Right lobe of liver (tissue), 6 donors: ENCODE measurements around the gene SKIC8. TPM values are rescaled to one million over a fixed set of nuclear protein-coding genes. Genes with fewer than 3 reads are reported as not detected.

Source experiments
- ATAC-seq, 4 donors: fragments of 200-7000 bp; cut with Tn5 transposase; one replicate each; pipeline ENCODE4 v1.9.1; 2020; ENCODE audit warnings: mild to moderate bottlenecking in 4 of 4, moderate library complexity in 4 of 4
- DNase-seq, 3 donors: peaks; one replicate each; pipeline ENCODE4 v3.0.0-alpha.2; 2020
- H3K27ac ChIP-seq, 3 donors: fragments of 200-600 bp; one replicate each; pipeline ENCODE4 v1.8.0; 2022
- H3K27me3 ChIP-seq, 2 donors: fragments of 200-600 bp; one replicate each; pipeline ENCODE4 v1.8.0; 2022
- H3K36me3 ChIP-seq, 4 donors: fragments of 200-600 bp; sonication (generic) in 1 of 4; one replicate each; pipeline versions ENCODE4 v1.5.1 to v1.8.0; 2017 to 2022; ENCODE audit warnings: control low read depth in 1 of 4
- H3K4me1 ChIP-seq, 4 donors: fragments of 200-600 bp; sonication (generic) in 1 of 4; one replicate each; pipeline versions ENCODE4 v1.5.1 to v1.8.0; 2017 to 2022; ENCODE audit warnings: control low read depth in 1 of 4
- H3K4me3 ChIP-seq, 3 donors: fragments of 200-600 bp; one replicate each; pipeline ENCODE4 v1.8.0; 2022
- H3K9me3 ChIP-seq, 4 donors: fragments of 200-600 bp; sonication (generic) in 1 of 4; one replicate each; pipeline versions ENCODE4 v1.5.1 to v1.8.0; 2017 to 2022; ENCODE audit warnings: control low read depth in 1 of 4
- CTCF ChIP-seq, 4 donors: fragments of 200-600 bp in 3 of 4; fragments of 450-650 bp in 1 of 4; IDR thresholded peaks; one replicate each; pipeline versions ENCODE4 v1.5.1 to v1.8.0; 2016 to 2022; ENCODE audit warnings: antibody characterized with exemption in 4 of 4, mild to moderate bottlenecking in 2 of 4
- POLR2A ChIP-seq: fragments of 450-650 bp; IDR thresholded peaks from one replicate; pipeline ENCODE4 v1.6.1; 2017; ENCODE audit warnings: antibody characterized with exemption, mild to moderate bottlenecking
- WGBS: methylation state at CpG from one replicate; pipeline ENCODE4 v1.1.6; 2018; ENCODE audit warnings: low coverage, low lambda C conversion rate; ENCODE audit not compliant: insufficient coverage; ENCODE audit errors: missing lambda C conversion rate; 5-methylcytosine and 5-hydroxymethylcytosine counted together
- intact Hi-C, 2 donors: fragments of 100-400 bp; cut with DNase I; formaldehyde crosslinking; loops; one replicate each; pipeline versions ENCODE4 v1.11.2 to v1.14.1; 2022
- total RNA-seq, 6 experiments: library from RNA; depleted of rRNA in 2 of 6; stranded (reverse); fragments of >200 nt in 2 of 6; fragmentation: NEBNext Ultra II Directional in 3 of 6; extraction: Animal tissue kit (Norgen Biotek cat#: 25700) in 3 of 6; gene quantifications; one replicate each; pipeline versions ENCODE4 v1.1.0 to v1.2.4, GENCODE V29; 2016 to 2023
- donor health status: DM: no; HTN: yes; CAD: no.
- donor health status: DM: no; HTN: no; CAD: no.
- donor health status: DM: no; HTN: no; CAD: no.
- donor health status: DM: no; HTN: yes; CAD: no.
- donor health status: DM: no; HTN: yes; CAD: no.

Gene SKIC8
- total RNA-seq, 6 experiments from 2014 or later: 21.7 to 30.3 (median 23.0) TPM

GRCh38 chr15:78274994-78275393, 24.4 kb downstream of the SKIC8 start:
- intact Hi-C loops: no loop called here
- DNase-seq (no peak), ATAC-seq (no peak)
- H3K4me1 ChIP-seq: no peaks in the 10 kb centered on the region
- no peaks in the 10 kb centered on the region for H3K9me3 ChIP-seq
- H3K36me3 ChIP-seq: no peaks in the 10 kb centered on the region
- TF ChIP-seq POLR2A (no peak), CTCF (IDR thresholded peaks at IDR 0.05) (no peak)
- 100% methylated on average over 2 of the region's 5 CpGs for WGBS
- H3K27ac ChIP-seq: no peak overlapping the region
- H3K4me3 ChIP-seq: no peak overlapping the region
- no peaks in the 10 kb centered on the region for H3K27me3 ChIP-seq

DNA sequence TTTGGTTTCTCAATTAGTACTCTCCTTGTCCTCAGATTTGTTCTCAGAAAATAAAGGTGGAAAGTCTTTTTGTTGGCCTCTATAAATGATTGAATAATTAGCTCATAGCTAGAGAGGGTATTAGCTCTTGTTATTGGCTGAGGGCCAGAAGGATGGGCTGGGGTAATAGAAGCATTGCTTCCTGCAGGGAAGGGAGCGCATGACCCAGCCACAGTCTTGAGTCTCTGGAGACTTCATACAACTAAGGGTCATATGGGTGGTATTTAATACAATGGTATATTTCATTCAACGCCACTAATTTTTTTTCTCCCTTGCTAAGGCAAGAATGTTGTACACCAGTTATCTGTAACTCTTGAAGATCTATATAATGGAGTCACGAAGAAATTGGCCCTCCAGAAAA, 26.6 kb downstream of the SKIC8 start:
- no peak for ATAC-seq
- Histone ChIP-seq H3K9me3 (no peaks in the 10 kb centered on the region), H3K27ac (no peak overlapping the region), H3K4me1 (no peaks in the 10 kb centered on the region), H3K4me3 (no peak overlapping the region), H3K36me3 (no peaks in the 10 kb centered on the region), H3K27me3 (no peaks in the 10 kb centered on the region)
- intact Hi-C loops: no loop called here
- 88% methylated on average over 3 of the region's 3 CpGs for WGBS
- no peak for TF ChIP-seq POLR2A
- TF ChIP-seq CTCF (IDR thresholded peaks at IDR 0.05): no peak
- DNase-seq: no peak

DNA sequence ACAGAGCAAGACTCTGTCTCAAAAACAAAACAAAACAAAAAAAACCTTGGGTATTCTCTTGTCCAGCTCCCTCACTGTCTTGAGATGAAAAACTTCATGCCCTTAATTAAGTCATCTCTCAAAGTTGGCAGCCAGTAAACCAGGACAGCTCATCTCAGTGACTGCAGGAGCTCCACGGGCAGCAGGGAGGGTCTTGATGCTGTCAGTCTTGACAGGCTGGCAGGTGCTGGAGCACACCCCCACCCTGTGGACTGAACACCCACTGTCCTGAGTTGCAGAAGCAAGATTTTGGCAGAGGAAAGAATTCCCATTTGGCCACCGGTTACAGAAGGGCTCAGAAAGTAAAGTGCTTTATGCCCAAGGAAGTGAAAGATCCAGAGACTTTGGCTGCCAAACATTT, 27.1 kb downstream of the SKIC8 start:
- ATAC-seq (no peak), DNase-seq (no peak)
- Histone ChIP-seq H3K36me3 (no peaks in the 10 kb centered on the region), H3K27me3 (no peaks in the 10 kb centered on the region), H3K27ac (no peak overlapping the region), H3K4me1 (no peaks in the 10 kb centered on the region), H3K9me3 (no peaks in the 10 kb centered on the region), H3K4me3 (no peak overlapping the region)
- WGBS: 69% methylated on average over 2 of the region's 2 CpGs
- TF ChIP-seq CTCF (IDR thresholded peaks at IDR 0.05) (no peak), POLR2A (no peak)
- intact Hi-C loops: no loop called here

DNA sequence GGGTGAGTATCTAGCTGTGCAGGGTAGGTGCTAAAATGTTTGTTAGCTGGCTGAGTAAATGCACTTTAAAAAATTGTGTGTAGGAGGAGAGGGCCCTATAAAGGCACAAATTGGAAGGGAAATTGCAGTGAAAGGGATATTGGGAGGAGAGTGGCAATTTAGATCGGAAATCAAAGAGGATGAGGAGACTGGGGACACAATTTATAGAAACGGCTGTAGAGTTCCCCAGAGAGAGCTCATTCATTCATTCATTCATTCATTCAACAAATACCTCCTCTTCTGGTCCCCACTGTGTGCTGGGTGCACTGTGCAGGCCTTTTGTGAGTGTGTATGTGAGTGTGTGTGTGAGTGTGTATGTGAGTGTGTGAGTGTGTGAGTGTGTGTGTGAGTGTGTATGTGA, 32.6 kb downstream of the SKIC8 start:
- H3K4me1 ChIP-seq: peaks cover 0 to 3% (median 0%) of the 10 kb centered on the region in 4 donors
- intact Hi-C loops: no loop called here
- WGBS: 73% methylated on average over 2 of the region's 2 CpGs
- no peak overlapping the region for H3K4me3 ChIP-seq
- no peaks in the 10 kb centered on the region for H3K9me3 ChIP-seq
- TF ChIP-seq POLR2A: no peak
- no peak for TF ChIP-seq CTCF (IDR thresholded peaks at IDR 0.05)
- no peak for DNase-seq
- H3K27ac ChIP-seq: no peak overlapping the region
- no peaks in the 10 kb centered on the region for H3K36me3 ChIP-seq
- H3K27me3 ChIP-seq: no peaks in the 10 kb centered on the region
- no peak for ATAC-seq

GRCh38 chr15:78266229-78266628, 33.2 kb downstream of the SKIC8 start:
- Histone ChIP-seq H3K27ac (no peak overlapping the region), H3K9me3 (no peaks in the 10 kb centered on the region), H3K27me3 (no peaks in the 10 kb centered on the region), H3K4me3 (no peak overlapping the region), H3K36me3 (no peaks in the 10 kb centered on the region), H3K4me1 (peaks cover 0 to 3% (median 0%) of the 10 kb centered on the region in 4 donors)
- intact Hi-C loops: no loop called here
- no peak for TF ChIP-seq POLR2A
- no peak for TF ChIP-seq CTCF (IDR thresholded peaks at IDR 0.05)
- DNase-seq (no peak), ATAC-seq (no peak)
